A549 (cell line): ENCODE results near the gene ATXN7L1. TPM values are rescaled to one million over a fixed set of nuclear protein-coding genes. Genes with fewer than 3 reads are reported as not detected.

Source experiments
- ATAC-seq, 2 experiments: fragments of 200-7000 bp in 1 of 2; fragments of >200 bp in 1 of 2; cut with Nextera tagmentation in 1 of 2; cut with Tn5 transposase in 1 of 2; 3 replicates each; pipeline versions ENCODE4 v1.8.0 to v1.9.1; 2018 to 2020; ENCODE audit warnings: mild to moderate bottlenecking in 1 of 2, moderate library complexity in 1 of 2
- CTCF ChIA-PET: fragments of 300-600 bp; sonication (Branson Sonifier 250); formaldehyde crosslinking; extraction: SDS; loops from one replicate; lab custom pipeline; 2021; ENCODE audit warnings: antibody characterized with exemption, inconsistent platforms; lab: Yijun Ruan, JAX
- POLR2A ChIA-PET: fragments of 350-600 bp; formaldehyde crosslinking; extraction: SDS; loops from one replicate; lab custom pipeline; 2021; ENCODE audit warnings: antibody characterized with exemption, inconsistent platforms; lab: Yijun Ruan, JAX
- DNase-seq, 2 experiments: peaks; one replicate each; pipeline versions ENCODE4 v3.0.0 to v3.0.0-alpha.2; 2011 to 2016; ENCODE audit warnings: low read depth in 1 of 2, low spot score in 1 of 2
- FAIRE-seq: peaks from 2 replicates; lab custom pipeline; 2011; peaks lifted over from hg19 to GRCh38; lab: Jason Lieb, UNC
- H3K27ac ChIP-seq, 2 experiments: fragments of >200 bp; sonication (Bioruptor Twin); formaldehyde crosslinking; 3 replicates each; pipeline ENCODE4 v1.5.1; 2016 to 2017
- H3K4me1 ChIP-seq: fragments of >200 bp; sonication (Bioruptor Twin); formaldehyde crosslinking; 3 replicates; pipeline ENCODE4 v1.6.1; 2016
- H3K4me2 ChIP-seq: fragments of >200 bp; sonication (Bioruptor Twin); formaldehyde crosslinking; 3 replicates; pipeline ENCODE4 v1.6.1; 2016
- H3K4me3 ChIP-seq: fragments of >200 bp; sonication (Bioruptor Twin); formaldehyde crosslinking; 3 replicates; pipeline ENCODE4 v1.5.1; 2016
- H3K9me3 ChIP-seq: fragments of >200 bp; sonication (Bioruptor Twin); formaldehyde crosslinking; 3 replicates; pipeline ENCODE4 v1.6.1; 2016
- CBX8 ChIP-seq: fragments of 200-600 bp; sonication (generic); IDR thresholded peaks from 2 replicates; pipeline ENCODE4 v1.6.1; 2016
- CEBPB ChIP-seq, 2 experiments: fragments of >200 bp in 1 of 2; sonication (Bioruptor Twin) in 1 of 2; formaldehyde crosslinking in 1 of 2; IDR thresholded peaks; 2 replicates each; pipeline ENCODE4 v1.6.1; 2012 to 2016
- EHF ChIP-seq: fragments of 250-450 bp; sonication (Bioruptor Pico); IDR thresholded peaks from 2 replicates; pipeline ENCODE4 v1.5.0; 2020; ENCODE audit warnings: mild to moderate bottlenecking
- FOXS1 ChIP-seq: fragments of 250-450 bp; sonication (Bioruptor Pico); IDR thresholded peaks from 2 replicates; pipeline ENCODE4 v1.5.0; 2020; ENCODE audit warnings: mild to moderate bottlenecking, moderate library complexity
- GATA3 ChIP-seq: IDR thresholded peaks from 2 replicates; pipeline ENCODE4 v1.6.1; 2012; ENCODE audit warnings: borderline replicate concordance
- HEYL ChIP-seq: fragments of 250-450 bp; sonication (Bioruptor Pico); IDR thresholded peaks from 2 replicates; pipeline ENCODE4 v1.8.0; 2021; ENCODE audit warnings: mild to moderate bottlenecking, moderate library complexity
- HOXB5 ChIP-seq: fragments of 250-450 bp; sonication (Bioruptor Pico); IDR thresholded peaks from 2 replicates; pipeline ENCODE4 v1.5.0; 2020; ENCODE audit warnings: mild to moderate bottlenecking, moderate library complexity
- KDM5A ChIP-seq: fragments of 200-600 bp; sonication (generic); IDR thresholded peaks from 2 replicates; pipeline ENCODE4 v1.6.1; 2016; ENCODE audit warnings: antibody characterized with exemption, mild to moderate bottlenecking
- MAFK ChIP-seq: fragments of 450-650 bp; IDR thresholded peaks from 2 replicates; pipeline ENCODE4 v1.6.1; 2014; ENCODE audit not compliant: partially characterized antibody
- MYC ChIP-seq: IDR thresholded peaks from 2 replicates; pipeline ENCODE4 v1.6.1; 2012; ENCODE audit warnings: mild to moderate bottlenecking, inconsistent platforms, low read length, improper control_type of control experiment, borderline replicate concordance
- NPAS2 ChIP-seq: fragments of 250-450 bp; sonication (Bioruptor Pico); IDR thresholded peaks from 2 replicates; pipeline ENCODE4 v1.8.0; 2022; ENCODE audit warnings: mild to moderate bottlenecking, moderate library complexity, borderline replicate concordance
- NR3C1 ChIP-seq: fragments of >200 bp; sonication (Bioruptor Twin); formaldehyde crosslinking; IDR thresholded peaks from 3 replicates; pipeline ENCODE4 v1.6.1; 2017
- POLR2AphosphoS2 ChIP-seq: conservative IDR thresholded peaks from 2 replicates; pipeline ENCODE4 v1.6.1; 2012; ENCODE audit warnings: low read length, improper control_type of control experiment, inconsistent platforms
- RAD21 ChIP-seq, 2 experiments: fragments of >200 bp in 1 of 2; sonication (Bioruptor Twin) in 1 of 2; formaldehyde crosslinking in 1 of 2; IDR thresholded peaks in 1 of 2; conservative IDR thresholded peaks in 1 of 2; 2 replicates in 1 of 2; 3 replicates in 1 of 2; pipeline ENCODE4 v1.6.1; 2012 to 2018; ENCODE audit warnings: inconsistent platforms in 1 of 2
- RNF2 ChIP-seq: fragments of 200-600 bp; sonication (generic); IDR thresholded peaks from 2 replicates; pipeline ENCODE4 v1.6.1; 2016; ENCODE audit warnings: low read depth, mild to moderate bottlenecking, antibody characterized with exemption, moderate library complexity, borderline replicate concordance
- SREBF2 ChIP-seq: fragments of 450-650 bp; IDR thresholded peaks from 2 replicates; pipeline ENCODE4 v1.6.1; 2014; ENCODE audit warnings: mild to moderate bottlenecking, moderate library complexity
- TP53 ChIP-seq: fragments of 250-450 bp; sonication (Bioruptor Pico); IDR thresholded peaks from 2 replicates; pipeline ENCODE4 v1.5.0; 2021; ENCODE audit warnings: mild to moderate bottlenecking, moderate library complexity
- ZC3H11A ChIP-seq: fragments of 450-650 bp; IDR thresholded peaks from 2 replicates; pipeline ENCODE4 v1.6.1; 2014; ENCODE audit warnings: antibody characterized with exemption, mild to moderate bottlenecking
- ZFP36 ChIP-seq: fragments of 450-650 bp; IDR thresholded peaks from 2 replicates; pipeline ENCODE4 v1.6.1; 2014; ENCODE audit warnings: borderline replicate concordance; ENCODE audit not compliant: partially characterized antibody
- ZNF302 ChIP-seq: fragments of 250-450 bp; sonication (Bioruptor Pico); IDR thresholded peaks from 2 replicates; pipeline ENCODE4 v1.9.0; 2021; ENCODE audit warnings: inconsistent platforms, mild to moderate bottlenecking, moderate library complexity
- WGBS: methylation state at CpG from one replicate; pipeline ENCODE4 v1.1.6; 2017; ENCODE audit errors: missing lambda C conversion rate; 5-methylcytosine and 5-hydroxymethylcytosine counted together
- polyA plus RNA-seq, 4 experiments: library from polyadenylated mRNA; depleted of rRNA in 3 of 4; stranded (reverse); fragments of >200 nt; fragmentation: RNase III in 1 of 4; extraction: RNeasy Plus Mini Kit Qiagen cat#74134 plus additional on column Dnase treatment in 1 of 4; gene quantifications; 2 replicates in 3 of 4; 3 replicates in 1 of 4; pipeline ENCODE4 v1.2.3, GENCODE V29; 2011 to 2017
- TF ChIP-seq, protein P1 (sequence below): fragments of 450-650 bp; IDR thresholded peaks from 2 replicates; pipeline ENCODE4 v1.6.1; 2014; ENCODE audit warnings: antibody characterized with exemption
- TF ChIP-seq, protein P2 (sequence below): fragments of 200-600 bp; sonication (generic); IDR thresholded peaks from 2 replicates; pipeline ENCODE4 v1.6.1; 2016; ENCODE audit warnings: antibody characterized with exemption, mild to moderate bottlenecking, moderate library complexity
- TF ChIP-seq, protein P3 (sequence below): IDR thresholded peaks from 2 replicates; pipeline ENCODE4 v1.6.1; 2012; ENCODE audit warnings: low read depth, borderline replicate concordance
- TF ChIP-seq, protein P4 (sequence below): fragments of >200 bp; sonication (Bioruptor Twin); formaldehyde crosslinking; IDR thresholded peaks from 3 replicates; pipeline ENCODE4 v1.5.1; 2016
- TF ChIP-seq, protein P5 (sequence below): fragments of 150-350 bp; IDR thresholded peaks from 2 replicates; pipeline ENCODE4 v1.6.1; 2014; ENCODE audit warnings: low read depth, mild to moderate bottlenecking, low read length

Gene ATXN7L1
- polyA plus RNA-seq, 2 of the 4 experiments (the other 2 are of a cell fraction): 4.5 to 5.7 TPM

DNA sequence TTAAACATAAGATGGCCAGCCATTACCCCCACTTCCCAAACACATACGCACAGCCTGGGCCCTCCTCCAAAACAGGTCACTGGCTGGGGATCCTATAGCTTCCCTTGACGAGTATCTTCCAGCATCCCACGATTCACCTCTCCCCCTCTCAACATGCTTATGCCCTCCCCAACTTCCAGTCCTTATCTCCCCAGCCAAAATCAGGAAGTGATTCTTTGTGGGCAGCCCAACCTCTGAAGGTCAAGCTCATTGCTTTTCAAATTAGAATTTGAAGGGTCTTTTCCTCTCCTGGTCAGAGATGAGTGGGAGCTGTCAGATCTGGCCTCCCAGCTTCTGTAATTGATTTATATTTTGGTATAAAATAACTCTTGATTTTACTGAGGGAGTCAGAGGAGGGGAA, 133.6 kb downstream of the ATXN7L1 start:
- POLR2A ChIA-PET: no interaction called here
- TF ChIP-seq ZFP36 (no peak), ZNF302 (CRISPR knock-in tag) (no peak), SREBF2 (no peak), FOXS1 (no peak), NPAS2 (CRISPR knock-in tag) (no peak), CBX8 (no peak), NR3C1 (no peak), HOXB5 (CRISPR knock-in tag) (no peak), EHF (CRISPR knock-in tag) (no peak), RNF2 (no peak), MYC (no peak), POLR2AphosphoS2 (no peak), KDM5A (no peak)
- TF ChIP-seq, protein P1, sequence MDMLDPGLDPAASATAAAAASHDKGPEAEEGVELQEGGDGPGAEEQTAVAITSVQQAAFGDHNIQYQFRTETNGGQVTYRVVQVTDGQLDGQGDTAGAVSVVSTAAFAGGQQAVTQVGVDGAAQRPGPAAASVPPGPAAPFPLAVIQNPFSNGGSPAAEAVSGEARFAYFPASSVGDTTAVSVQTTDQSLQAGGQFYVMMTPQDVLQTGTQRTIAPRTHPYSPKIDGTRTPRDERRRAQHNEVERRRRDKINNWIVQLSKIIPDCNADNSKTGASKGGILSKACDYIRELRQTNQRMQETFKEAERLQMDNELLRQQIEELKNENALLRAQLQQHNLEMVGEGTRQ: no peak
- TF ChIP-seq, protein P2, sequence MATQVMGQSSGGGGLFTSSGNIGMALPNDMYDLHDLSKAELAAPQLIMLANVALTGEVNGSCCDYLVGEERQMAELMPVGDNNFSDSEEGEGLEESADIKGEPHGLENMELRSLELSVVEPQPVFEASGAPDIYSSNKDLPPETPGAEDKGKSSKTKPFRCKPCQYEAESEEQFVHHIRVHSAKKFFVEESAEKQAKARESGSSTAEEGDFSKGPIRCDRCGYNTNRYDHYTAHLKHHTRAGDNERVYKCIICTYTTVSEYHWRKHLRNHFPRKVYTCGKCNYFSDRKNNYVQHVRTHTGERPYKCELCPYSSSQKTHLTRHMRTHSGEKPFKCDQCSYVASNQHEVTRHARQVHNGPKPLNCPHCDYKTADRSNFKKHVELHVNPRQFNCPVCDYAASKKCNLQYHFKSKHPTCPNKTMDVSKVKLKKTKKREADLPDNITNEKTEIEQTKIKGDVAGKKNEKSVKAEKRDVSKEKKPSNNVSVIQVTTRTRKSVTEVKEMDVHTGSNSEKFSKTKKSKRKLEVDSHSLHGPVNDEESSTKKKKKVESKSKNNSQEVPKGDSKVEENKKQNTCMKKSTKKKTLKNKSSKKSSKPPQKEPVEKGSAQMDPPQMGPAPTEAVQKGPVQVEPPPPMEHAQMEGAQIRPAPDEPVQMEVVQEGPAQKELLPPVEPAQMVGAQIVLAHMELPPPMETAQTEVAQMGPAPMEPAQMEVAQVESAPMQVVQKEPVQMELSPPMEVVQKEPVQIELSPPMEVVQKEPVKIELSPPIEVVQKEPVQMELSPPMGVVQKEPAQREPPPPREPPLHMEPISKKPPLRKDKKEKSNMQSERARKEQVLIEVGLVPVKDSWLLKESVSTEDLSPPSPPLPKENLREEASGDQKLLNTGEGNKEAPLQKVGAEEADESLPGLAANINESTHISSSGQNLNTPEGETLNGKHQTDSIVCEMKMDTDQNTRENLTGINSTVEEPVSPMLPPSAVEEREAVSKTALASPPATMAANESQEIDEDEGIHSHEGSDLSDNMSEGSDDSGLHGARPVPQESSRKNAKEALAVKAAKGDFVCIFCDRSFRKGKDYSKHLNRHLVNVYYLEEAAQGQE: no peak
- Histone ChIP-seq H3K9me3 (no peaks in the 10 kb centered on the region), H3K4me3 (no peak overlapping the region), H3K4me2 (no peak overlapping the region), H3K27ac (no peak overlapping the region), H3K4me1 (peaks cover 5% of the 10 kb centered on the region; the same call in 1 of the 3 replicates)
- CTCF ChIA-PET: interaction anchor here (0.6 to 2.7 kb wide), 8 partner anchors 9 to 1039 kb away, joined by 3 to 12 read pairs (median 5); no protein-coding TSS in a partner anchor
- 83% methylated on average over 3 of the region's 3 CpGs for WGBS
- ATAC-seq (no peak), FAIRE-seq (no peak), DNase-seq (no peak)

DNA sequence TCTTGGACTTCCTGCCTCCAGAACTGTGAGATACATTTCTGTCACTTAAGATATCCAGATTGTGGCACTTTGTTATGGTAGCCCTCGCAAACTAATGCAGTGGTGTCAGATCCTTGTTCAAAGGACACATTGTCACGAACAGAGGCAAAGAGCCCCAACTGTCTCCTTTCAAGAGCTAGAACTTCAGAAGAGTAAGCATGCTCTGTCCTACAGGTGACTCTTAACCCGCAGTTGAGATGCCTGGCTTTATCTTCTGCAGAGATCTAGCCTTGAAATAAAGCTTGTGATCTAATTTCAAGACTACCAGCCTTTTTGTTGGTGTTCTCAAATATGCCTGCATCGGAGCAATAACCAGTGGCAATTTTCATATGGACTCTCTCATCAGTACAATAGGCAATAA, 134.4 kb downstream of the ATXN7L1 start:
- WGBS: 98% methylated on average over 4 of the region's 4 CpGs
- DNase-seq (no peak), FAIRE-seq (no peak)

More for the DNA sequence above, 134.4 kb downstream of the ATXN7L1 start:
- peaks cover 5% of the 10 kb centered on the region; the same call in 1 of the 3 replicates for H3K4me1 ChIP-seq
- no peak overlapping the region for H3K27ac ChIP-seq
- CTCF ChIA-PET: interaction anchor here (0.8 to 2.7 kb wide), 7 partner anchors 10 to 302 kb away, joined by 3 to 12 read pairs (median 5); no protein-coding TSS in a partner anchor
- no peaks in the 10 kb centered on the region for H3K9me3 ChIP-seq
- TF ChIP-seq, protein P3, sequence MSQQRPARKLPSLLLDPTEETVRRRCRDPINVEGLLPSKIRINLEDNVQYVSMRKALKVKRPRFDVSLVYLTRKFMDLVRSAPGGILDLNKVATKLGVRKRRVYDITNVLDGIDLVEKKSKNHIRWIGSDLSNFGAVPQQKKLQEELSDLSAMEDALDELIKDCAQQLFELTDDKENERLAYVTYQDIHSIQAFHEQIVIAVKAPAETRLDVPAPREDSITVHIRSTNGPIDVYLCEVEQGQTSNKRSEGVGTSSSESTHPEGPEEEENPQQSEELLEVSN: no peak
- TF ChIP-seq CEBPB (IDR thresholded peaks at IDR 0.05) (no peak), HEYL (CRISPR knock-in tag) (no peak), ZC3H11A (no peak), RAD21 (conservative IDR thresholded peaks at IDR 0.05 in 1 of 2, IDR thresholded peaks at IDR 0.05 in 1 of 2) (no peak), GATA3 (no peak), MAFK (no peak), KDM5A (no peak), ZNF302 (CRISPR knock-in tag) (no peak), TP53 (CRISPR knock-in tag) (no peak), HOXB5 (CRISPR knock-in tag) (no peak), NR3C1 (no peak)
- TF ChIP-seq, protein P4, sequence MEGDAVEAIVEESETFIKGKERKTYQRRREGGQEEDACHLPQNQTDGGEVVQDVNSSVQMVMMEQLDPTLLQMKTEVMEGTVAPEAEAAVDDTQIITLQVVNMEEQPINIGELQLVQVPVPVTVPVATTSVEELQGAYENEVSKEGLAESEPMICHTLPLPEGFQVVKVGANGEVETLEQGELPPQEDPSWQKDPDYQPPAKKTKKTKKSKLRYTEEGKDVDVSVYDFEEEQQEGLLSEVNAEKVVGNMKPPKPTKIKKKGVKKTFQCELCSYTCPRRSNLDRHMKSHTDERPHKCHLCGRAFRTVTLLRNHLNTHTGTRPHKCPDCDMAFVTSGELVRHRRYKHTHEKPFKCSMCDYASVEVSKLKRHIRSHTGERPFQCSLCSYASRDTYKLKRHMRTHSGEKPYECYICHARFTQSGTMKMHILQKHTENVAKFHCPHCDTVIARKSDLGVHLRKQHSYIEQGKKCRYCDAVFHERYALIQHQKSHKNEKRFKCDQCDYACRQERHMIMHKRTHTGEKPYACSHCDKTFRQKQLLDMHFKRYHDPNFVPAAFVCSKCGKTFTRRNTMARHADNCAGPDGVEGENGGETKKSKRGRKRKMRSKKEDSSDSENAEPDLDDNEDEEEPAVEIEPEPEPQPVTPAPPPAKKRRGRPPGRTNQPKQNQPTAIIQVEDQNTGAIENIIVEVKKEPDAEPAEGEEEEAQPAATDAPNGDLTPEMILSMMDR: no peak
- TF ChIP-seq, protein P5, sequence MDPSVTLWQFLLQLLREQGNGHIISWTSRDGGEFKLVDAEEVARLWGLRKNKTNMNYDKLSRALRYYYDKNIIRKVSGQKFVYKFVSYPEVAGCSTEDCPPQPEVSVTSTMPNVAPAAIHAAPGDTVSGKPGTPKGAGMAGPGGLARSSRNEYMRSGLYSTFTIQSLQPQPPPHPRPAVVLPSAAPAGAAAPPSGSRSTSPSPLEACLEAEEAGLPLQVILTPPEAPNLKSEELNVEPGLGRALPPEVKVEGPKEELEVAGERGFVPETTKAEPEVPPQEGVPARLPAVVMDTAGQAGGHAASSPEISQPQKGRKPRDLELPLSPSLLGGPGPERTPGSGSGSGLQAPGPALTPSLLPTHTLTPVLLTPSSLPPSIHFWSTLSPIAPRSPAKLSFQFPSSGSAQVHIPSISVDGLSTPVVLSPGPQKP: no peak
- TF ChIP-seq, protein P2: no peak
- TF ChIP-seq, all 56 proteins: peak for 0
- ATAC-seq: no peak
- no peak overlapping the region for H3K4me3 ChIP-seq
- H3K4me2 ChIP-seq: no peak overlapping the region
- POLR2A ChIA-PET: interaction anchor here (0.5 kb wide), 1 partner anchor 370 kb away, joined by 3 read pairs; the partner anchor contains the start of gene SYPL1
